B cell (primary cell): Measurements from ENCODE around the gene VEGFA. TPM values are rescaled to one million over a fixed set of nuclear protein-coding genes. Genes with fewer than 3 reads are reported as not detected.

Experiments used
- ATAC-seq: fragments of 200-7000 bp; cut with Tn5 transposase; one replicate; pipeline ENCODE4 v1.10.0; 2021; ENCODE audit warnings: low read depth, mild to moderate bottlenecking, moderate number of reproducible peaks, moderate library complexity
- CTCF ChIA-PET: fragments of 350-600 bp; sonication (Branson Sonifier 250); formaldehyde crosslinking; loops from one replicate; lab custom pipeline; 2021; ENCODE audit warnings: antibody characterized with exemption, inconsistent platforms; lab: Charles Lee
- POLR2A ChIA-PET: fragments of 350-600 bp; sonication (Branson Sonifier 250); formaldehyde crosslinking; loops from one replicate; lab custom pipeline; 2021; ENCODE audit warnings: antibody characterized with exemption; lab: Charles Lee
- DNase-seq: peaks from one replicate; pipeline ENCODE4 v3.0.0; 2013
- H2AFZ ChIP-seq: 2 replicates; pipeline ENCODE4 v1.6.1; 2012; ENCODE audit warnings: mild to moderate bottlenecking, low read depth, low read length; ENCODE audit not compliant: insufficient read depth, poor library complexity, severe bottlenecking
- H3K27ac ChIP-seq, 2 donors: 1 replicate in 1 of 2; 2 replicates in 1 of 2; pipeline ENCODE4 v1.5.1; 2012 to 2013; ENCODE audit warnings: low read length in 2 of 2, mild to moderate bottlenecking in 2 of 2, moderate library complexity in 1 of 2
- H3K27me3 ChIP-seq, 4 experiments: fragments of 200-600 bp in 1 of 4; sonication (generic) in 1 of 4; replicated peaks in 1 of 4; 1 replicate in 2 of 4; 2 replicates in 2 of 4; pipeline versions ENCODE4 v1.6.1 to v1.7.0; 2013 to 2016; ENCODE audit warnings: low read length in 3 of 4, mild to moderate bottlenecking in 2 of 4, mixed read lengths in 1 of 4, moderate library complexity in 1 of 4; ENCODE audit not compliant: insufficient read depth in 4 of 4, control insufficient read depth in 3 of 4; ENCODE audit errors: control extremely low read depth in 1 of 4
- H3K36me3 ChIP-seq, 2 experiments: replicated peaks in 1 of 2; 1 replicate in 1 of 2; 2 replicates in 1 of 2; pipeline versions ENCODE4 v1.6.1 to v1.7.1; 2013; ENCODE audit warnings: low read length in 1 of 2; ENCODE audit not compliant: insufficient read depth in 2 of 2, control insufficient read depth in 1 of 2; ENCODE audit errors: control extremely low read depth in 1 of 2, extremely low read depth in 1 of 2
- H3K4me1 ChIP-seq, 2 donors: fragments of 200-600 bp in 1 of 2; sonication (generic) in 1 of 2; 1 replicate in 1 of 2; 2 replicates in 1 of 2; pipeline versions ENCODE4 v1.5.1 to v1.6.1; 2013 to 2017; ENCODE audit warnings: low read length in 2 of 2; ENCODE audit not compliant: control insufficient read depth in 2 of 2, insufficient read depth in 2 of 2
- H3K4me2 ChIP-seq: replicated peaks from 2 replicates; pipeline ENCODE3; 2012; ENCODE audit warnings: mild to moderate bottlenecking, low read depth, low read length; ENCODE audit not compliant: poor library complexity, severe bottlenecking
- H3K4me3 ChIP-seq, 5 experiments: fragments of 200-600 bp in 1 of 5; sonication (generic) in 1 of 5; 1 replicate in 3 of 5; 2 replicates in 2 of 5; pipeline versions ENCODE4 v1.5.1 to v1.7.0; 2011 to 2016; ENCODE audit warnings: low read length in 4 of 5, mild to moderate bottlenecking in 4 of 5, low read depth in 2 of 5, control low read depth in 1 of 5, moderate library complexity in 1 of 5; ENCODE audit not compliant: insufficient read depth in 1 of 5; ENCODE audit errors: control extremely low read depth in 1 of 5, extremely low read depth in 1 of 5
- H3K79me2 ChIP-seq: fragments of 200-600 bp; sonication (generic); one replicate; pipeline ENCODE4 v1.6.0; 2016; ENCODE audit warnings: low read length; ENCODE audit not compliant: control insufficient read depth, insufficient read depth
- H3K9ac ChIP-seq: fragments of 200-600 bp; sonication (generic); 2 replicates; pipeline ENCODE4 v1.6.1; 2017; ENCODE audit warnings: mild to moderate bottlenecking, low read length, moderate library complexity
- H3K9me3 ChIP-seq, 3 donors: one replicate each; pipeline versions ENCODE4 v1.6.1 to v1.7.1; 2013; ENCODE audit warnings: low read length in 2 of 3; ENCODE audit not compliant: control insufficient read depth in 2 of 3, insufficient read depth in 1 of 3; ENCODE audit errors: control extremely low read depth in 1 of 3
- H4K20me1 ChIP-seq: 2 replicates; pipeline ENCODE4 v1.6.0; 2012; ENCODE audit warnings: mild to moderate bottlenecking, low read length; ENCODE audit not compliant: insufficient read depth, control insufficient read depth, poor library complexity, severe bottlenecking
- H3K27ac Mint-ChIP-seq: one replicate; pipeline ENCODE4 v1.8.0; 2021; ENCODE audit warnings: mixed read lengths
- H3K27me3 Mint-ChIP-seq: one replicate; pipeline ENCODE4 v1.8.0; 2021; ENCODE audit warnings: mixed read lengths
- H3K4me1 Mint-ChIP-seq: one replicate; pipeline ENCODE4 v1.8.0; 2021; ENCODE audit warnings: mixed read lengths
- H3K4me3 Mint-ChIP-seq: one replicate; pipeline ENCODE4 v1.8.0; 2021; ENCODE audit warnings: mixed read lengths
- H3K9me3 Mint-ChIP-seq: one replicate; pipeline ENCODE4 v1.8.0; 2022; ENCODE audit warnings: mixed read lengths; ENCODE audit not compliant: insufficient read depth
- EZH2 ChIP-seq: IDR thresholded peaks from 2 replicates; pipeline ENCODE4 v1.6.1; 2012; ENCODE audit warnings: borderline replicate concordance, low read depth, mild to moderate bottlenecking, moderate library complexity, low read length; ENCODE audit not compliant: insufficient read depth, poor library complexity, severe bottlenecking
- WGBS: methylation state at CpG from one replicate; pipeline ENCODE4 v1.1.5; 2013; ENCODE audit warnings: missing lambda C conversion rate; ENCODE audit not compliant: insufficient coverage; 5-methylcytosine and 5-hydroxymethylcytosine counted together
- intact Hi-C: fragments of 100-400 bp; cut with micrococcal nuclease; formaldehyde crosslinking; loops from one replicate; pipeline ENCODE4 v1.10.0; 2022
- polyA plus RNA-seq: library from polyadenylated mRNA; depleted of rRNA; stranded (reverse); fragments of >200 nt; gene quantifications from 2 replicates; pipeline ENCODE4 v1.2.3, GENCODE V29; 2012
- total RNA-seq, 2 donors: library from RNA; stranded (reverse); fragments of 120-200 nt in 1 of 2; gene quantifications; 1 replicate in 1 of 2; 2 replicates in 1 of 2; pipeline versions ENCODE4 v1.2.3 to v1.2.4, GENCODE V29; 2013 to 2022
- TF ChIP-seq, protein P1 (sequence below): fragments of 200-600 bp; IDR thresholded peaks from one replicate; pipeline ENCODE4 v1.8.0; 2022; ENCODE audit warnings: antibody characterized with exemption, mild to moderate bottlenecking

Gene VEGFA
- total and polyA plus RNA-seq, 2 donors (not counting 1 experiment from before 2014, with no cell fraction given), result 3.9 to 6.4 TPM

DNA sequence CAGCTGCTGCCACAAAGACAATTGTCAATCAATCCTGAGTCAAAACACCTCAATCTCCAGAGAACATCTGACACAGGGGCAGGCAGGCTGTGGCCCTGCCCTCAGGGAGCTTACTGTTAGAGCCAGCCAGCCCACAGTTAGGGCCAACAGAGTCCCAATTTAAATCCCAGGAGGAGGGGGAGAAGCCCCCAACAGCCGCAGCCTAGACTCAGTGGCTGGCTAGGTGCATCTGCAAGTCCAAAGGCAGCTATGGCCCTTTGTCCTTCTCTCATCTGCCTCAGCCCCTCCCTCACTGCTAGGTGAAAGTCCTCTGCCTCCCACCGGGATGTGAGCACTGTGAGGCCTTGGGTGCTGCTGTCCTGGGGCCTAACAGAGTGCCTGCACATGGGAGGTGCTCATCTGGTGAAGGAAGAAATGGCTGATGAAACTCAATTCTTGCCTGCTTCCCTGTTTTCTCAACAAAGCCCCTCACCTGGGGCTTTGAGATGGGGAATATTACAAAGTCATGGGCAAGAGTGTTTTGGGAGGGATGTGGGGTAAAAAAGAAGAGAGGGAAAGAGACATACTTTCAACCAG lies 33.7 kb upstream of the VEGFA start:
- Mint-ChIP-seq H3K9me3 (peaks cover 4% of the 10 kb centered on the region), H3K4me1 (peaks cover 6% of the 10 kb centered on the region), H3K27me3 (no peaks in the 10 kb centered on the region), H3K27ac (no peak overlapping the region), H3K4me3 (no peak overlapping the region)
- no peak overlapping the region for H3K4me3 ChIP-seq
- peaks cover 12 to 24% of the 10 kb centered on the region in 2 donors for H3K4me1 ChIP-seq
- no peak for TF ChIP-seq EZH2
- TF ChIP-seq, protein P1, sequence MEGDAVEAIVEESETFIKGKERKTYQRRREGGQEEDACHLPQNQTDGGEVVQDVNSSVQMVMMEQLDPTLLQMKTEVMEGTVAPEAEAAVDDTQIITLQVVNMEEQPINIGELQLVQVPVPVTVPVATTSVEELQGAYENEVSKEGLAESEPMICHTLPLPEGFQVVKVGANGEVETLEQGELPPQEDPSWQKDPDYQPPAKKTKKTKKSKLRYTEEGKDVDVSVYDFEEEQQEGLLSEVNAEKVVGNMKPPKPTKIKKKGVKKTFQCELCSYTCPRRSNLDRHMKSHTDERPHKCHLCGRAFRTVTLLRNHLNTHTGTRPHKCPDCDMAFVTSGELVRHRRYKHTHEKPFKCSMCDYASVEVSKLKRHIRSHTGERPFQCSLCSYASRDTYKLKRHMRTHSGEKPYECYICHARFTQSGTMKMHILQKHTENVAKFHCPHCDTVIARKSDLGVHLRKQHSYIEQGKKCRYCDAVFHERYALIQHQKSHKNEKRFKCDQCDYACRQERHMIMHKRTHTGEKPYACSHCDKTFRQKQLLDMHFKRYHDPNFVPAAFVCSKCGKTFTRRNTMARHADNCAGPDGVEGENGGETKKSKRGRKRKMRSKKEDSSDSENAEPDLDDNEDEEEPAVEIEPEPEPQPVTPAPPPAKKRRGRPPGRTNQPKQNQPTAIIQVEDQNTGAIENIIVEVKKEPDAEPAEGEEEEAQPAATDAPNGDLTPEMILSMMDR, result no peak
- H3K27ac ChIP-seq, result no peak overlapping the region
- no peaks in the 10 kb centered on the region for H3K79me2 ChIP-seq
- POLR2A ChIA-PET, result no interaction called here
- no peaks in the 10 kb centered on the region for H3K27me3 ChIP-seq
- intact Hi-C loops, result no loop called here
- no peak overlapping the region for H2AFZ ChIP-seq
- DNase-seq, result no peak
- no peak for ATAC-seq
- peaks cover 0 to 6% (median 2%) of the 10 kb centered on the region in 3 donors for H3K9me3 ChIP-seq
- CTCF ChIA-PET, result interaction anchor here (0.7 kb wide), 1 partner anchor 12 kb away, joined by 3 read pairs; no protein-coding TSS in a partner anchor
- WGBS, result no CpG with 5 or more reads among the region's 2 CpGs
- H3K4me2 ChIP-seq, result no peak overlapping the region
- H3K36me3 ChIP-seq, result no peaks in the 10 kb centered on the region
- no peak overlapping the region for H3K9ac ChIP-seq
- no peaks in the 10 kb centered on the region for H4K20me1 ChIP-seq

DNA sequence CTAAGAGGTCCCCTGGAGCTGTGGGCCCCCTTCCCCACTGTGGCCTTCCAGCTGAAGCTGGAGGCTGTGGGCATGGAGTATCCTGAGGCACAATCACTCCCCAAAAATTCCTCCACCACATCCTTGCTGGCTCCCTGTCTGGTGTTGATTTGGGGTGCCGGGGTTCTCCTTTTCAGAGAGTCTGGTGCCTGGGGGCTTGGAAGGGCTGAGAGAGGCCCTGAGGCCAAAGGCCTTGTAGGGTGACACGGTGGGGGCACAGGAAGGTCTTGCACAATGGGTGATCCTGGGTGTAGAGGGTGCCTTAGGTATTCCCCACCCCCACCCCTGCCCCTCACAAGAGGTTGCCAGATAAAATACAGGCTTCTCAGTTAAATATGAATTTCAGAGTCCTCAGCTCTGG lies 33.2 kb upstream of the VEGFA start:
- Mint-ChIP-seq H3K27me3 (no peaks in the 10 kb centered on the region), H3K4me3 (no peak overlapping the region), H3K9me3 (peaks cover 2% of the 10 kb centered on the region), H3K4me1 (peaks cover 6% of the 10 kb centered on the region), H3K27ac (no peak overlapping the region)
- H4K20me1 ChIP-seq, result no peaks in the 10 kb centered on the region
- H3K9me3 ChIP-seq, result peaks cover 0 to under 1% (median 0%) of the 10 kb centered on the region in 3 donors
- H3K36me3 ChIP-seq, result no peaks in the 10 kb centered on the region
- no peaks in the 10 kb centered on the region for H3K27me3 ChIP-seq
- H3K79me2 ChIP-seq, result no peaks in the 10 kb centered on the region
- H3K4me1 ChIP-seq, result peaks cover 12 to 24% of the 10 kb centered on the region in 2 donors
- TF ChIP-seq EZH2, result no peak
- TF ChIP-seq, protein P1, result no peak
- ATAC-seq, result no peak
- DNase-seq, result no peak
- intact Hi-C loops, result no loop called here
- CTCF ChIA-PET, result interaction anchor here (1.5 kb wide), 1 partner anchor 338 kb away, joined by 4 read pairs; no protein-coding TSS in a partner anchor
- no peak overlapping the region for H2AFZ ChIP-seq
- H3K27ac ChIP-seq, result no peak overlapping the region
- no peak overlapping the region for H3K4me3 ChIP-seq
- H3K9ac ChIP-seq, result no peak overlapping the region
- WGBS, result no CpG with 5 or more reads among the region's 2 CpGs
- POLR2A ChIA-PET, result interaction anchor here (0.6 kb wide), 1 partner anchor 94 kb away, joined by 8 read pairs; no protein-coding TSS in a partner anchor
- no peak overlapping the region for H3K4me2 ChIP-seq
